Activated CD8-positive, alpha-beta T cell treated with anti-CD3 and anti-CD28 coated beads for 36 hours (primary cell): Measurements from ENCODE around the gene RNF121. TPM values are rescaled to one million over a fixed set of nuclear protein-coding genes. Genes with fewer than 3 reads are reported as not detected.

Experiments used
- ATAC-seq: fragments of 200-7000 bp; cut with Tn5 transposase; one replicate; pipeline ENCODE4 v1.10.0; 2021; ENCODE audit warnings: mild to moderate bottlenecking, moderate library complexity
- CTCF ChIA-PET: fragments of 350-600 bp; sonication (Branson Sonifier 250); formaldehyde crosslinking; loops from one replicate; lab custom pipeline; 2021; ENCODE audit warnings: antibody characterized with exemption; lab: Charles Lee
- POLR2A ChIA-PET: fragments of 350-600 bp; sonication (Branson Sonifier 250); formaldehyde crosslinking; loops from one replicate; lab custom pipeline; 2021; ENCODE audit warnings: antibody characterized with exemption; lab: Charles Lee
- DNase-seq: peaks from one replicate; pipeline ENCODE4 v3.0.0-alpha.2; 2020
- H3K27ac Mint-ChIP-seq: one replicate; pipeline ENCODE4 v1.8.0; 2021; ENCODE audit warnings: mild to moderate bottlenecking, mixed read lengths
- H3K27me3 Mint-ChIP-seq: one replicate; pipeline ENCODE4 v1.8.0; 2021; ENCODE audit warnings: mixed read lengths
- H3K36me3 Mint-ChIP-seq: one replicate; pipeline ENCODE4 v1.8.0; 2021; ENCODE audit warnings: low read depth, mixed read lengths
- H3K4me1 Mint-ChIP-seq: one replicate; pipeline ENCODE4 v1.8.0; 2021; ENCODE audit warnings: low read depth, mixed read lengths
- H3K4me3 Mint-ChIP-seq: one replicate; pipeline ENCODE4 v1.8.0; 2021; ENCODE audit warnings: mild to moderate bottlenecking, moderate library complexity, mixed read lengths
- H3K9me3 Mint-ChIP-seq: one replicate; pipeline ENCODE4 v1.8.0; 2021; ENCODE audit warnings: mixed read lengths
- CTCF ChIP-seq: fragments of 200-600 bp; IDR thresholded peaks from one replicate; pipeline ENCODE4 v1.8.0; 2022; ENCODE audit warnings: antibody characterized with exemption, mild to moderate bottlenecking
- intact Hi-C: fragments of 100-400 bp; cut with micrococcal nuclease; formaldehyde crosslinking; loops from one replicate; pipeline ENCODE4 v1.10.0; 2022
- total RNA-seq, 2 experiments: library from RNA; stranded (reverse); gene quantifications; one replicate each; pipeline ENCODE4 v1.2.3, GENCODE V29; 2021

RNF121 gene
- total RNA-seq, 2 experiments from 2014 or later, result 23.7 to 28.1 TPM

DNA sequence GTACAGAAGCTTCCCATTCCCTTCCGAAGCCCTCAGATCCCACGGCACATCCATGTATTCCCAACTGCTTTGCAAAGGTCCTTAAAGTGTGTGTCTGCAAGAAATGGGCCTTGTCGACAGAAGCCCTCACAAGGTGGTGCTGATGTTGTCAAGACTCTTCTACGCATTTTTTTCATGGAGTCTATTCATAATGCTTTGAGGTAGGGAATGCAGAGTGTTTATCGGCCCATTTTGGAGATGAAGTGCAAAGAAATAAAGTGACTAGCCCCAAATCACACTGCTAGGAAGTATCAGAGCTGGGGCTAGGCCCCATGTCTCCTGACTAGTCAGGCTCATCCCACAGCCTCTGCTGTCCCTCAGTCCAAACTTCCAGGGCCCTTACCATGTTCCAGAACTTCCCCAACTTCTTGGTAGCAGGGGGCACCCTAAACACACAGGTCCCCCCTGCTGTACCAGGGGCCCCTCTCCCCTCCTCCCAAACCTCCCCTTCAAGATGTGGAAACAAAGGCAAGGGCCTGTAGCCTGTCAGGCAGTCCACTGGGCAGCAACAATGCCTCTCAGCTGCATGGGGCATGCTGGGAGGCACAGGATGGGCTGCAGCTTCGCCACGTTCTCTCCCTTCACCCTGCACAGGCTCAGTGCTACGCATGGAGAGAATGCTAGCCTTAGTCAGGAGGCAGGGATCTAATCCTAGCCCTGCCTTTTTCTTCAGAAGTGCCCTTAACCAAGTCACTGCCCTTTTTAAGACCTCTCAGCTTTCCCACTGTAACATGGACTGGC is 77.7 kb downstream of the RNF121 start:
- no peaks in the 10 kb centered on the region for H3K27me3 Mint-ChIP-seq
- TF ChIP-seq CTCF, result no peak

DNA sequence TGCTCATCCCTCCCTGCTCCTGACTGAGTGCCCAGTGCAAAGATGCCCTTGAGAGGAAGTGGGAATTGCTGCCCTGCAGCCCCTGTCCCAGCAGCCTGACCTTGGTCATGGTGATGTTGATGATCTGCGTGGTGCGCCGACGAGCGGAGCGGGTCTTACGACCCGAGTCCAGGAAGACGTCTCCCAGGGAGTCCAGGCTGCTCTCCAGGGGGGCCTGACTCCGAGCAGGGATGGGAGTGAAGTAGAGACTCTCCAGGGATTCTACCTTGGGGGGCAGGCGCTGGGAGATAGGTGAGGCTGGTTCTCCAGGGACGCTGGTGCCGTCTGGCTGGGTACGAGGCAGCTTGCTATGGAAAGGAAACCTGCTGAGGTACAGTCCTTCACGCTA is 78.2 kb downstream of the RNF121 start:
- H3K4me3 Mint-ChIP-seq, result no peak overlapping the region
- no peaks in the 10 kb centered on the region for H3K4me1 Mint-ChIP-seq
- no peak overlapping the region for H3K27ac Mint-ChIP-seq
- ChIA-PET CTCF (interaction anchor here (0.7 to 3.6 kb wide), 3 partner anchors 18 to 136 kb away, joined by 3 to 22 read pairs (median 3); no protein-coding TSS in a partner anchor), POLR2A (no interaction called here)
- H3K36me3 Mint-ChIP-seq, result peaks cover 39% of the 10 kb centered on the region
- TF ChIP-seq CTCF, result no peak
- DNase-seq, result no peak
- ATAC-seq, result no peak
- H3K9me3 Mint-ChIP-seq, result no peaks in the 10 kb centered on the region
- intact Hi-C loops, result no loop called here
- H3K27me3 Mint-ChIP-seq, result no peaks in the 10 kb centered on the region

More for the DNA sequence above, 77.7 kb downstream of the RNF121 start:
- intact Hi-C loops, result no loop called here
- ChIA-PET CTCF (interaction anchor here (0.7 kb wide), 1 partner anchor 137 kb away, joined by 3 read pairs; no protein-coding TSS in a partner anchor), POLR2A (interaction anchor here (0.5 kb wide), 1 partner anchor 820 kb away, joined by 3 read pairs; no protein-coding TSS in a partner anchor)
- Mint-ChIP-seq H3K36me3 (peaks cover 43% of the 10 kb centered on the region), H3K4me1 (no peaks in the 10 kb centered on the region), H3K9me3 (no peaks in the 10 kb centered on the region), H3K27ac (no peak overlapping the region), H3K4me3 (no peak overlapping the region)
- DNase-seq, result no peak
- no peak for ATAC-seq

GRCh38 chr11:72007587-72007986 is 78.7 kb downstream of the RNF121 start:
- no peak for ATAC-seq
- Mint-ChIP-seq H3K36me3 (peaks cover 38% of the 10 kb centered on the region), H3K4me3 (no peak overlapping the region), H3K9me3 (no peaks in the 10 kb centered on the region), H3K27ac (no peak overlapping the region), H3K27me3 (no peaks in the 10 kb centered on the region), H3K4me1 (no peaks in the 10 kb centered on the region)
- no peak for TF ChIP-seq CTCF
- ChIA-PET POLR2A (interaction anchor here (0.8 kb wide), 1 partner anchor 100 kb away, joined by 3 read pairs; no protein-coding TSS in a partner anchor), CTCF (interaction anchor here (0.9 to 3.6 kb wide), 2 partner anchors 18 to 84 kb away, joined by 3 to 22 read pairs; no protein-coding TSS in a partner anchor)
- intact Hi-C loops, result no loop called here
- DNase-seq, result no peak

- no peak for ATAC-seq
- intact Hi-C loops, result no loop called here
- H3K4me3 Mint-ChIP-seq, result no peak overlapping the region
- no peaks in the 10 kb centered on the region for H3K4me1 Mint-ChIP-seq
- no peak for TF ChIP-seq CTCF
- POLR2A ChIA-PET, result interaction anchor here (2.1 kb wide), 1 partner anchor 9 kb away, joined by 7 read pairs; no protein-coding TSS in a partner anchor
- no peak overlapping the region for H3K27ac Mint-ChIP-seq
- no peaks in the 10 kb centered on the region for H3K27me3 Mint-ChIP-seq
- peaks cover 40% of the 10 kb centered on the region for H3K36me3 Mint-ChIP-seq
- H3K9me3 Mint-ChIP-seq, result no peaks in the 10 kb centered on the region
- DNase-seq, result no peak
- CTCF ChIA-PET, result interaction anchor here (1.0 to 3.6 kb wide), 3 partner anchors 17 to 135 kb away, joined by 3 to 22 read pairs (median 7); no protein-coding TSS in a partner anchor
Observed at GRCh38 chr11:72008728-72009127, 79.9 kb downstream of the RNF121 start.

GRCh38 chr11:72009156-72009555 is 80.3 kb downstream of the RNF121 start:
- no peak for TF ChIP-seq CTCF
- ChIA-PET CTCF (interaction anchor here (1.4 to 3.6 kb wide), 2 partner anchors 16 to 32 kb away, joined by 7 to 22 read pairs; no protein-coding TSS in a partner anchor), POLR2A (interaction anchor here (0.9 to 2.1 kb wide), 2 partner anchors 9 to 72 kb away, joined by 3 to 7 read pairs; no protein-coding TSS in a partner anchor)
- H3K36me3 Mint-ChIP-seq, result peaks cover 39% of the 10 kb centered on the region
- H3K4me1 Mint-ChIP-seq, result no peaks in the 10 kb centered on the region
- no peaks in the 10 kb centered on the region for H3K9me3 Mint-ChIP-seq
- intact Hi-C loops, result no loop called here
- ATAC-seq (no peak), DNase-seq (no peak)
- H3K27me3 Mint-ChIP-seq, result no peaks in the 10 kb centered on the region
- no peak overlapping the region for H3K27ac Mint-ChIP-seq
- H3K4me3 Mint-ChIP-seq, result no peak overlapping the region
